ENCODE data around the gene KRTAP10-4.

GRCh38 chr21:44602463-44602850 lies 28.9 kb downstream of the KRTAP10-4 start:
- TF ChIP-seq CTCF (IDR thresholded peaks at IDR 0.05 in 2 of 3, conservative IDR thresholded peaks at IDR 0.05 in 1 of 3; ENCODE audit: control insufficient read depth in 2 of 3, extremely low read depth in 1 of 3, insufficient read depth in 1 of 3, low read depth in 3 of 3, low read length in 3 of 3) (no peak), SKIL (IDR thresholded peaks at IDR 0.05; ENCODE audit: low read depth, poor library complexity, severe bottlenecking) (no peak), EZH2 (IDR thresholded peaks at IDR 0.05; ENCODE audit: borderline replicate concordance, control insufficient read depth, low read depth, low read length) (no peak), CBFB (IDR thresholded peaks at IDR 0.05; ENCODE audit: low read depth) (no peak), USF2 (IDR thresholded peaks at IDR 0.05; ENCODE audit: borderline replicate concordance, low read depth, low read length) (no peak), POLR2A (IDR thresholded peaks at IDR 0.05; ENCODE audit: low read depth, low read length) (no peak), CEBPB (IDR thresholded peaks at IDR 0.05; ENCODE audit: borderline replicate concordance in 1 of 2, low read depth in 2 of 2, low read length in 2 of 2) (no peak), NBN (IDR thresholded peaks at IDR 0.05) (no peak), BMI1 (IDR thresholded peaks at IDR 0.05; ENCODE audit: borderline replicate concordance) (no peak), POLR2AphosphoS5 (IDR thresholded peaks at IDR 0.05; ENCODE audit: low read length) (no peak), RAD21 (IDR thresholded peaks at IDR 0.05; ENCODE audit: insufficient read depth, low read depth, low read length) (no peak), NR2C1 (IDR thresholded peaks at IDR 0.05) (no peak)

Data from GM12878 (cell line).